GM23338 (cell line): Measurements from ENCODE around the gene FIGN. TPM values are rescaled to one million over a fixed set of nuclear protein-coding genes. Genes with fewer than 3 reads are reported as not detected.

Experiments
- ATAC-seq: fragments of 200-7000 bp; cut with Tn5 transposase; 3 replicates; pipeline ENCODE4 v1.9.1; 2020
- DNase-seq: peaks from one replicate; pipeline ENCODE4 v3.0.0-alpha.2; 2015; ENCODE audit warnings: low spot score
- H2AFZ ChIP-seq: fragments of 200-600 bp; sonication (generic); 2 replicates; pipeline ENCODE4 v1.8.0; 2016; ENCODE audit warnings: antibody characterized with exemption, mild to moderate bottlenecking, moderate library complexity
- H3F3A ChIP-seq: fragments of 200-600 bp; sonication (generic); replicated peaks from 2 replicates; pipeline ENCODE4 v1.8.0; 2017; ENCODE audit warnings: antibody characterized with exemption, mixed run types, low read depth
- H3K27ac ChIP-seq: fragments of 200-600 bp; sonication (generic); 2 replicates; pipeline ENCODE4 v1.6.1; 2016; ENCODE audit warnings: low read depth
- H3K27me3 ChIP-seq: fragments of 200-600 bp; sonication (generic); 2 replicates; pipeline ENCODE4 v1.8.0; 2016; ENCODE audit warnings: mild to moderate bottlenecking, mixed run types, moderate library complexity; ENCODE audit not compliant: insufficient read depth
- H3K36me3 ChIP-seq: fragments of 200-600 bp; sonication (generic); 2 replicates; pipeline ENCODE4 v1.8.0; 2016; ENCODE audit warnings: mild to moderate bottlenecking; ENCODE audit not compliant: insufficient read depth
- H3K4me1 ChIP-seq: fragments of 200-600 bp; sonication (generic); 2 replicates; pipeline ENCODE4 v1.8.0; 2016; ENCODE audit warnings: mild to moderate bottlenecking, moderate library complexity; ENCODE audit not compliant: insufficient read depth
- H3K4me2 ChIP-seq: fragments of 200-600 bp; sonication (generic); 2 replicates; pipeline ENCODE4 v1.7.1; 2017; ENCODE audit warnings: mixed run types
- H3K4me3 ChIP-seq: fragments of 200-600 bp; sonication (generic); 2 replicates; pipeline ENCODE4 v1.6.1; 2016; ENCODE audit warnings: mixed run types
- H3K79me2 ChIP-seq: fragments of 200-600 bp; sonication (generic); replicated peaks from 2 replicates; pipeline ENCODE4 v1.8.0; 2017; ENCODE audit warnings: mild to moderate bottlenecking; ENCODE audit not compliant: insufficient read depth
- H3K9me2 ChIP-seq: fragments of 200-600 bp; sonication (generic); 2 replicates; pipeline ENCODE4 v1.8.0; 2017; ENCODE audit not compliant: insufficient read depth
- H4K20me1 ChIP-seq: fragments of 200-600 bp; sonication (generic); replicated peaks from 2 replicates; pipeline ENCODE4 v1.8.0; 2017; ENCODE audit warnings: mild to moderate bottlenecking; ENCODE audit not compliant: insufficient read depth
- H3K27ac Mint-ChIP-seq: 2 replicates; pipeline ENCODE4 v1.8.0; 2020; ENCODE audit warnings: inconsistent platforms, mild to moderate bottlenecking, moderate library complexity, mixed read lengths
- H3K27me3 Mint-ChIP-seq: 3 replicates; pipeline ENCODE4 v1.8.0; 2022; ENCODE audit warnings: low read depth, mild to moderate bottlenecking, moderate library complexity, mixed read lengths, inconsistent platforms; ENCODE audit not compliant: insufficient read depth, poor library complexity
- H3K36me3 Mint-ChIP-seq: 3 replicates; pipeline ENCODE4 v1.8.0; 2021; ENCODE audit warnings: low read depth, mild to moderate bottlenecking, inconsistent platforms, moderate library complexity, mixed read lengths
- H3K4me1 Mint-ChIP-seq: 3 replicates; pipeline ENCODE4 v1.8.0; 2020; ENCODE audit warnings: mild to moderate bottlenecking, inconsistent platforms, mixed read lengths
- H3K4me3 Mint-ChIP-seq: 3 replicates; pipeline ENCODE4 v1.8.0; 2021; ENCODE audit warnings: moderate library complexity, mild to moderate bottlenecking, inconsistent platforms, mixed read lengths
- H3K9me3 Mint-ChIP-seq: 3 replicates; pipeline ENCODE4 v1.8.0; 2020; ENCODE audit warnings: moderate library complexity, mild to moderate bottlenecking, inconsistent platforms, mixed read lengths
- CREB1 ChIP-seq: fragments of 250-450 bp; sonication (Bioruptor Pico); IDR thresholded peaks from 2 replicates; pipeline ENCODE4 v1.5.0; 2020; ENCODE audit warnings: low read depth, mild to moderate bottlenecking, moderate library complexity
- CTCF ChIP-seq, 2 experiments: fragments of 200-600 bp in 1 of 2; sonication (generic) in 1 of 2; conservative IDR thresholded peaks; 2 replicates each; pipeline versions ENCODE4 v1.5.1 to v1.6.1; 2016 to 2017; ENCODE audit warnings: antibody characterized with exemption in 2 of 2, low read depth in 2 of 2, mild to moderate bottlenecking in 2 of 2, moderate library complexity in 1 of 2
- ETS1 ChIP-seq: IDR thresholded peaks from 2 replicates; pipeline ENCODE4 v1.6.1; 2016; ENCODE audit warnings: antibody characterized with exemption
- EZH2 ChIP-seq: fragments of 200-600 bp; sonication (generic); IDR thresholded peaks from one replicate; pipeline ENCODE4 v1.8.0; 2017; ENCODE audit warnings: antibody characterized with exemption, mild to moderate bottlenecking, low read depth; ENCODE audit not compliant: unreplicated experiment
- EZH2phosphoT487 ChIP-seq: fragments of 200-600 bp; sonication (generic); IDR thresholded peaks from one replicate; pipeline ENCODE4 v1.8.1; 2018; ENCODE audit warnings: antibody characterized with exemption; ENCODE audit not compliant: unreplicated experiment
- JUNB ChIP-seq: IDR thresholded peaks from one replicate; pipeline ENCODE4 v1.6.1; 2016; ENCODE audit warnings: antibody characterized with exemption; ENCODE audit not compliant: unreplicated experiment
- NANOG ChIP-seq: IDR thresholded peaks from 2 replicates; pipeline ENCODE4 v1.6.1; 2016; ENCODE audit warnings: antibody characterized with exemption, borderline replicate concordance
- POLR2AphosphoS5 ChIP-seq: IDR thresholded peaks from 2 replicates; pipeline ENCODE4 v1.6.1; 2016; ENCODE audit warnings: antibody characterized with exemption, low read depth
- REST ChIP-seq: IDR thresholded peaks from one replicate; pipeline ENCODE4 v1.6.1; 2018; ENCODE audit warnings: antibody characterized with exemption; ENCODE audit not compliant: unreplicated experiment
- STAT1 ChIP-seq: IDR thresholded peaks from one replicate; pipeline ENCODE4 v1.6.1; 2016; ENCODE audit warnings: antibody characterized with exemption; ENCODE audit not compliant: unreplicated experiment
- ZNF114 ChIP-seq: fragments of 250-450 bp; sonication (Bioruptor Pico); IDR thresholded peaks from 2 replicates; pipeline ENCODE4 v1.5.0; 2020; ENCODE audit warnings: mild to moderate bottlenecking, moderate library complexity
- ZNF331 ChIP-seq: fragments of 250-450 bp; sonication (Bioruptor Pico); IDR thresholded peaks from 2 replicates; pipeline ENCODE4 v1.5.0; 2020; ENCODE audit warnings: low read depth, mild to moderate bottlenecking, moderate library complexity
- ZNF462 ChIP-seq: fragments of 250-450 bp; sonication (Bioruptor Pico); IDR thresholded peaks from 2 replicates; pipeline ENCODE4 v1.5.0; 2020; ENCODE audit warnings: mild to moderate bottlenecking, moderate library complexity
- polyA plus RNA-seq: library from polyadenylated mRNA; unstranded; fragments of >200 nt; fragmentation: Nextera tagmentation; extraction: Ambion mirVana; gene quantifications from 2 replicates; pipeline ENCODE4 v1.2.1, GENCODE V29; 2016
- total RNA-seq: library from RNA; depleted of rRNA; stranded (reverse); fragments of >200 nt; shearing (Covaris generic); gene quantifications from 2 replicates; pipeline ENCODE4 v1.2.3, GENCODE V29; 2014

Gene FIGN
- total and polyA plus RNA-seq, 2 experiments from 2014 or later = 17.2 to 23.6 TPM

GRCh38 chr2:163730556-163730955, 5.3 kb downstream of the FIGN start:
- Histone ChIP-seq H3K4me3 (no peak overlapping the region), H3K4me1 (peaks cover 35% of the 10 kb centered on the region)

More at GRCh38 chr2:163730556-163730955, 5.3 kb downstream of the FIGN start:
- H3K27me3 ChIP-seq = no peaks in the 10 kb centered on the region
- no peaks in the 10 kb centered on the region for H3K27me3 Mint-ChIP-seq
- H3K27ac Mint-ChIP-seq = no peak overlapping the region
- H2AFZ ChIP-seq = no peak overlapping the region
- TF ChIP-seq CREB1 (CRISPR knock-in tag) (no peak), EZH2 (no peak), REST (no peak), CTCF (conservative IDR thresholded peaks at IDR 0.05; ENCODE audit: low read depth in 2 of 2) (no peak), ZNF462 (CRISPR knock-in tag) (no peak), NANOG (no peak), ZNF331 (CRISPR knock-in tag) (no peak), EZH2phosphoT487 (no peak), ETS1 (no peak), JUNB (no peak), STAT1 (no peak), POLR2AphosphoS5 (no peak), ZNF114 (no peak)
- ATAC-seq = no peak
- peak overlapping the region; percentile 21; the same call in 1 of the 2 replicates for H3K4me2 ChIP-seq
- no peaks in the 10 kb centered on the region for H3K36me3 ChIP-seq
- peaks cover 99% of the 10 kb centered on the region for H3K79me2 ChIP-seq
- peaks cover 43% of the 10 kb centered on the region for H3K4me1 Mint-ChIP-seq
- H3F3A ChIP-seq = no peaks in the 10 kb centered on the region
- DNase-seq = no peak
- H4K20me1 ChIP-seq = no peaks in the 10 kb centered on the region
- no peaks in the 10 kb centered on the region for H3K9me3 Mint-ChIP-seq
- H3K36me3 Mint-ChIP-seq = no peaks in the 10 kb centered on the region
- no peaks in the 10 kb centered on the region for H3K9me2 ChIP-seq
- H3K27ac ChIP-seq = no peak overlapping the region
- H3K4me3 Mint-ChIP-seq = no peak overlapping the region
